OCI-LY1 (cell line): ENCODE data around the gene TRIM63.

ENCODE experiments used
- EZH2 ChIP-seq: fragments of 200-600 bp; sonication (generic), shearing (Covaris generic); IDR thresholded peaks from 2 replicates; pipeline ENCODE4 v1.8.0; 2017; ENCODE audit warnings: borderline replicate concordance, mixed run types, mild to moderate bottlenecking, antibody characterized with exemption, low read length, moderate library complexity, mixed read lengths
- TF ChIP-seq, protein P1 (sequence below): fragments of 200-600 bp; sonication (generic), shearing (Covaris generic); IDR thresholded peaks from 2 replicates; pipeline ENCODE4 v1.5.1; 2017; ENCODE audit warnings: mild to moderate bottlenecking, antibody characterized with exemption, low read length, moderate library complexity, mixed read lengths

GRCh38 chr1:26110731-26111529 is 43.5 kb upstream of the TRIM63 start:
- TF ChIP-seq, protein P1, sequence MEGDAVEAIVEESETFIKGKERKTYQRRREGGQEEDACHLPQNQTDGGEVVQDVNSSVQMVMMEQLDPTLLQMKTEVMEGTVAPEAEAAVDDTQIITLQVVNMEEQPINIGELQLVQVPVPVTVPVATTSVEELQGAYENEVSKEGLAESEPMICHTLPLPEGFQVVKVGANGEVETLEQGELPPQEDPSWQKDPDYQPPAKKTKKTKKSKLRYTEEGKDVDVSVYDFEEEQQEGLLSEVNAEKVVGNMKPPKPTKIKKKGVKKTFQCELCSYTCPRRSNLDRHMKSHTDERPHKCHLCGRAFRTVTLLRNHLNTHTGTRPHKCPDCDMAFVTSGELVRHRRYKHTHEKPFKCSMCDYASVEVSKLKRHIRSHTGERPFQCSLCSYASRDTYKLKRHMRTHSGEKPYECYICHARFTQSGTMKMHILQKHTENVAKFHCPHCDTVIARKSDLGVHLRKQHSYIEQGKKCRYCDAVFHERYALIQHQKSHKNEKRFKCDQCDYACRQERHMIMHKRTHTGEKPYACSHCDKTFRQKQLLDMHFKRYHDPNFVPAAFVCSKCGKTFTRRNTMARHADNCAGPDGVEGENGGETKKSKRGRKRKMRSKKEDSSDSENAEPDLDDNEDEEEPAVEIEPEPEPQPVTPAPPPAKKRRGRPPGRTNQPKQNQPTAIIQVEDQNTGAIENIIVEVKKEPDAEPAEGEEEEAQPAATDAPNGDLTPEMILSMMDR, result no peak
- no peak for TF ChIP-seq EZH2
